Lower leg skin (tissue), 4 donors: Measurements from ENCODE around the gene HMCN2. TPM values are rescaled to one million over a fixed set of nuclear protein-coding genes. Genes with fewer than 3 reads are reported as not detected.

Experiments
- DNase-seq, 2 donors: peaks; one replicate each; pipeline ENCODE4 v3.0.0-alpha.2; 2019; ENCODE audit warnings: low spot score in 2 of 2
- H3K4me3 ChIP-seq: fragments of 200-600 bp; sonication (generic); 2 replicates; pipeline ENCODE4 v1.5.1; 2017; ENCODE audit warnings: mild to moderate bottlenecking, low read depth; ENCODE audit not compliant: poor library complexity, severe bottlenecking
- POLR2A ChIP-seq, 2 donors: fragments of 450-650 bp; IDR thresholded peaks; one replicate each; pipeline ENCODE4 v1.6.1; 2016 to 2017; ENCODE audit warnings: antibody characterized with exemption in 2 of 2, mild to moderate bottlenecking in 1 of 2, moderate library complexity in 1 of 2
- WGBS, 2 donors: methylation state at CpG; one replicate each; pipeline ENCODE4 v1.1.5; 2018; 5-methylcytosine and 5-hydroxymethylcytosine counted together
- intact Hi-C: fragments of 100-400 bp; cut with DNase I; formaldehyde crosslinking; loops from one replicate; pipeline ENCODE4 v1.15.0; 2023; ENCODE audit warnings: low total_unique reads
- total RNA-seq, 4 donors: library from RNA; depleted of rRNA; stranded (reverse); fragments of >200 nt; gene quantifications; one replicate each; pipeline ENCODE4 v1.1.0, GENCODE V29; 2016
- TF ChIP-seq, protein P1 (sequence below), 3 donors: fragments of 450-650 bp; IDR thresholded peaks; one replicate each; pipeline ENCODE4 v1.5.1; 2016; ENCODE audit warnings: antibody characterized with exemption in 3 of 3, mild to moderate bottlenecking in 3 of 3, moderate library complexity in 2 of 3

Gene HMCN2
- total RNA-seq, 4 donors from 2014 or later = 1.9 to 4.3 (median 3.0) TPM

DNA sequence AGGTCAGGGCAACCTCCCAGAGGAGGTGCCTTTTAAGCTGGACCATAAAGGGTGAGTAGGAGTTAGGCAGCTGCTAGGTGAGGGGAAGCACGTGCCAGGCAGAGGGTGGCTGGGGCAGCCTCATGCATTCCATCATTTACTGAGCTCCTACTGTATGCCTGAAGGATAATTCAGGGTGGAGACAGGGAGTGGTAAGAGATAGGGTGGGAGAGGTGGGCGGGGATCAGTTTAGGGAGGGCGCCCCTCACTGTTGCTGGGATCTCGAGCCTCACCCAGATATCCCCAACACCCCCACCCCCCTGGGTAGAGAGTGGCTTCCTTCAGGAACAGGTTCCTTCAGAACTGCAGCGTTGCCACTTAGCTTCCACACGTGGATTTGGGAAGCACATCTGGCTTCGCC lies 104.7 kb downstream of the HMCN2 start:
- no peak for TF ChIP-seq POLR2A (IDR thresholded peaks at IDR 0.05)
- TF ChIP-seq, protein P1, sequence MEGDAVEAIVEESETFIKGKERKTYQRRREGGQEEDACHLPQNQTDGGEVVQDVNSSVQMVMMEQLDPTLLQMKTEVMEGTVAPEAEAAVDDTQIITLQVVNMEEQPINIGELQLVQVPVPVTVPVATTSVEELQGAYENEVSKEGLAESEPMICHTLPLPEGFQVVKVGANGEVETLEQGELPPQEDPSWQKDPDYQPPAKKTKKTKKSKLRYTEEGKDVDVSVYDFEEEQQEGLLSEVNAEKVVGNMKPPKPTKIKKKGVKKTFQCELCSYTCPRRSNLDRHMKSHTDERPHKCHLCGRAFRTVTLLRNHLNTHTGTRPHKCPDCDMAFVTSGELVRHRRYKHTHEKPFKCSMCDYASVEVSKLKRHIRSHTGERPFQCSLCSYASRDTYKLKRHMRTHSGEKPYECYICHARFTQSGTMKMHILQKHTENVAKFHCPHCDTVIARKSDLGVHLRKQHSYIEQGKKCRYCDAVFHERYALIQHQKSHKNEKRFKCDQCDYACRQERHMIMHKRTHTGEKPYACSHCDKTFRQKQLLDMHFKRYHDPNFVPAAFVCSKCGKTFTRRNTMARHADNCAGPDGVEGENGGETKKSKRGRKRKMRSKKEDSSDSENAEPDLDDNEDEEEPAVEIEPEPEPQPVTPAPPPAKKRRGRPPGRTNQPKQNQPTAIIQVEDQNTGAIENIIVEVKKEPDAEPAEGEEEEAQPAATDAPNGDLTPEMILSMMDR (IDR thresholded peaks at IDR 0.05) = no peak
- WGBS, 2 donors = 54 to 59% methylated on average over 7 of the region's 7 CpGs
- no peak overlapping the region for H3K4me3 ChIP-seq
- DNase-seq = no peak
- intact Hi-C loops = no loop called here

DNA sequence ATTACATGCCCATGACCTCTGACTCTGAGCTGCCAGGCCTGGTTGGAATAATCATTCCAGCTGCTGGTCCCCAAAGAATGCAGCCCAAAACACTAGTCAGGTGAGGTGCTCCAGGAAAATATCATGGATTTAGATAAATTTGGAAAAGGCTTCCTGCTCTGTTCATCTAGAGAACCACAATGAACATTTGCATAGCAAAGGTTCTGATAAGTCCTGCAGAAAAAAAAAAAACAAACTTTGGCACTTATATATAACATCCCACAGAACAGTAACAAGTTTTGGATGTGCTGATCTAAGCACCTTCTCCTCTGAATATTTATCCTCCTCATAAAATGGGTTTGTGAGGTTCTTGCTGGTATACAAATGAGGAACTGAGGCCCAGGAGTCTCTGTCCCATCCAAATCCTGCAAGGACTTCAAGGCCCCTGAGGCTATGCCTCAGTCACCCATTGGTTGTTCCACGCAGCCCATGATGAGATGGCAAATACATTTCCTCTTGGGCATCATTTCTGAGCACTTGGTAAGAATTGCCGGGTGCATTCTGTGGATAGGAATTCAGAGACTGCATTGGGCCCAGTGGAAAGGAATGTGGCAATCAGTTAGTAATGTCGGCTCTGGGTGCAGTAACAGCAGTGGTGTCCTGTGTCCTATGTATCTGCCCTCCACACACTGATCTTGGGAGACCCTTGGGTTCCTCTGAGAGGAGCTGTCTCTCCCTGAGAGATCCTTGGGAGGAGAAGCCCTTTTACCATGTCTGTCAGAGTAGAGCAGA lies 105.8 kb downstream of the HMCN2 start:
- TF ChIP-seq POLR2A (IDR thresholded peaks at IDR 0.05) = no peak
- TF ChIP-seq, protein P1 (IDR thresholded peaks at IDR 0.05) = no peak
- DNase-seq = no peak
- intact Hi-C loops = no loop called here
- WGBS, 2 donors = 84 to 87% methylated on average over 3 of the region's 3 CpGs
- no peak overlapping the region for H3K4me3 ChIP-seq

DNA sequence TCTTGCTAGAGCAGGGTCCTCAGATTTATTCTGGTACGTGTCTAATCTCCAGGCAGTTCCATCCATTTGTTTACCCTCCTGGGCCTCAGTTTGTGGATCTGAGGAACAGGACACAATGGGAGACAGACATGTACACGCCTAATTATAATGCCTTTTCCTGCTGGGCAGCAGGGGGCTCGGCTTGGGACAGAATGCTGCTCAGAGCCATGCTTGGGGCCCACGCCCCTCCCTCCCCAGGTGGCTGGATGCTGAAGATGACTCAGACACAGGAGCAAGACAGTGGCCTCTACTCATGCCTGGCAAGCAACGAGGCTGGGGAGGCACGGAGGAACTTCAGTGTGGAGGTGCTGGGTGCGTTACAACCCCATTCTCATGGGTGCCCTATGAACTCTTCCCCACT lies 106.5 kb downstream of the HMCN2 start:
- WGBS, 2 donors = 74 to 94% methylated on average over 4 to 7 of the region's 7 CpGs
- DNase-seq = no peak
- intact Hi-C loops = no loop called here
- TF ChIP-seq, protein P1 (IDR thresholded peaks at IDR 0.05) = no peak
- TF ChIP-seq POLR2A (IDR thresholded peaks at IDR 0.05) = no peak
- no peak overlapping the region for H3K4me3 ChIP-seq

DNA sequence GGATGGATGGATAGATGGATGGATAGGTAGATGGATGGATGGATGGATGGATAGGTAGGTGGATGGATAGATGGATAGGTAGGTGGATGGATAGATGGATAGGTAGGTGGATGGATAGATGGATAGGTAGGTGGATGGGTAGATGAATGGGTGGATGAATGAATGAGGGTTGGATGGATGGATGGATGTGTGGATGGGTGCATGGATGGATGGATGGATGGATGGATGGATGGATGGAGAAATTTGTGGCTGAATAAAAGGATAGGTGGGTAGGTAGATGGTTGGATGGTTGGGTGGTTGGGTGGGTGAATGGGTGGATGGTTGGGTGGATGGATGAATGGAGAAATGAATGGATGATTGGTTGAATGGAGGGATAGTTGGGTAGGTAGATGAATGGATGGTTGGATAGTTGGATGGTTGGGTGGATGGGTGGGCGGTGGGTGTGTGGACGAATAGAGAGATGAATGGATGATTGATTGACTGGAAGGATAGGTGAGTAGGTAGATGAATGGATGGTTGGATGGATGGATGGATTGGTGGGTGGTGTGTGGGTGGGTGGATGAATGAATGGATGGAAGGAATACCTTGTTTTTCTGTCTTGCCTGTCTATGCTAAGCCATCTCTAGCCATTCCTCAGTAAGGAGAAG lies 108.2 kb downstream of the HMCN2 start:
- no peak overlapping the region for H3K4me3 ChIP-seq
- no peak for TF ChIP-seq POLR2A (IDR thresholded peaks at IDR 0.05)
- TF ChIP-seq, protein P1 (IDR thresholded peaks at IDR 0.05) = no peak
- no peak for DNase-seq
- intact Hi-C loops = no loop called here
- WGBS, 2 donors = 90 to 93% methylated on average over 2 of the region's 2 CpGs

DNA sequence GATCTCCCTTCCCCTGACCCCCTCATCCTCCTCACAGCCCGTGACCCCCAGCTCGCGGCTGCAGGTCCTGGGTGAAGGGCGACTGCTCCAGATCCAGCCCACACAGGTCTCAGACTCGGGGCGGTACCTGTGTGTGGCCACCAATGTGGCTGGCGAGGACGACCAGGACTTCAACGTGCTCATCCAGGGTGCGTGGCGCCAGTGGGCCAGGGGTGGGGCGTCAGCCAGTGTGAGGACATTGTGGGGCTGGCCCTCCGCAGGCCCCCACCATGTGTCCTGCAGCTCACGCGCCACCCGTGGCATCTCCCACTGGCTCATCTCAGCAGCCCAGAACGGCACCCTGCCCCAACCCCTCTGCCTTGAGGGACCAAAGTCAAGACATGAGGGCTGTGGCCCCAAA lies 112.1 kb downstream of the HMCN2 start:
- TF ChIP-seq, protein P1 (IDR thresholded peaks at IDR 0.05) = no peak
- TF ChIP-seq POLR2A (IDR thresholded peaks at IDR 0.05) = no peak
- DNase-seq = no peak
- no peak overlapping the region for H3K4me3 ChIP-seq
- 90 to 92% methylated on average over 12 to 17 of the region's 17 CpGs for WGBS, 2 donors
- intact Hi-C loops = no loop called here
